H9 (cell line): ENCODE data around the gene SEC62. TPM values are rescaled to one million over a fixed set of nuclear protein-coding genes. Genes with fewer than 3 reads are reported as not detected.

Experiments
- DNase-seq: peaks from one replicate; pipeline ENCODE4 v3.0.0-alpha.2; 2017
- H2AFZ ChIP-seq: one replicate; pipeline ENCODE4 v1.6.1; 2013; ENCODE audit warnings: mild to moderate bottlenecking, low read length, control low read depth, moderate library complexity
- H2AK5ac ChIP-seq: 2 replicates; pipeline ENCODE4 v1.6.1; 2013; ENCODE audit warnings: low read length, control low read depth, mixed read lengths; ENCODE audit not compliant: insufficient read length
- H2BK120ac ChIP-seq: one replicate; pipeline ENCODE4 v1.6.1; 2013; ENCODE audit warnings: low read depth, mild to moderate bottlenecking, low read length, control low read depth, inconsistent platforms; ENCODE audit not compliant: poor library complexity, severe bottlenecking
- H2BK12ac ChIP-seq: 2 replicates; pipeline ENCODE4 v1.6.1; 2013; ENCODE audit warnings: low read length, control low read depth, mixed read lengths, low read depth; ENCODE audit not compliant: insufficient read length
- H2BK15ac ChIP-seq: 2 replicates; pipeline ENCODE4 v1.6.1; 2013; ENCODE audit warnings: low read depth, low read length, control low read depth
- H2BK20ac ChIP-seq: one replicate; pipeline ENCODE4 v1.6.1; 2013; ENCODE audit warnings: low read depth, mild to moderate bottlenecking, low read length, control low read depth, inconsistent platforms; ENCODE audit not compliant: poor library complexity, severe bottlenecking
- H2BK5ac ChIP-seq: 2 replicates; pipeline ENCODE4 v1.6.1; 2013; ENCODE audit warnings: low read length, control low read depth, mixed read lengths; ENCODE audit not compliant: insufficient read length
- H3K14ac ChIP-seq: 2 replicates; pipeline ENCODE4 v1.6.1; 2013; ENCODE audit warnings: low read length, control low read depth; ENCODE audit not compliant: insufficient read depth
- H3K18ac ChIP-seq: 2 replicates; pipeline ENCODE4 v1.6.1; 2013; ENCODE audit warnings: low read depth, mild to moderate bottlenecking, mixed read lengths, low read length, control low read depth; ENCODE audit not compliant: insufficient read length
- H3K23ac ChIP-seq: 2 replicates; pipeline ENCODE4 v1.6.1; 2013; ENCODE audit warnings: low read length, control low read depth, mixed read lengths, low read depth; ENCODE audit not compliant: insufficient read length
- H3K23me2 ChIP-seq: 2 replicates; pipeline ENCODE4 v1.6.1; 2013; ENCODE audit warnings: low read depth, mild to moderate bottlenecking, mixed read lengths, low read length, control low read depth; ENCODE audit not compliant: insufficient read length, poor library complexity, severe bottlenecking
- H3K27ac ChIP-seq: 2 replicates; pipeline ENCODE4 v1.5.1; 2013; ENCODE audit warnings: low read length, control low read depth, mixed read lengths, low read depth; ENCODE audit not compliant: insufficient read length
- H3K27me3 ChIP-seq: 2 replicates; pipeline ENCODE4 v1.6.1; 2013; ENCODE audit warnings: low read length, control low read depth, inconsistent platforms; ENCODE audit not compliant: insufficient read depth
- H3K4ac ChIP-seq: 2 replicates; pipeline ENCODE4 v1.6.1; 2013; ENCODE audit warnings: low read depth, mild to moderate bottlenecking, control low read depth, inconsistent platforms, low read length, moderate library complexity
- H3K4me1 ChIP-seq: 2 replicates; pipeline ENCODE4 v1.6.1; 2013; ENCODE audit warnings: low read length, control low read depth, inconsistent platforms; ENCODE audit not compliant: insufficient read depth
- H3K4me2 ChIP-seq: 2 replicates; pipeline ENCODE4 v1.6.1; 2013; ENCODE audit warnings: low read length, control low read depth, mixed read lengths; ENCODE audit not compliant: insufficient read length, insufficient read depth
- H3K56ac ChIP-seq: 2 replicates; pipeline ENCODE4 v1.6.1; 2013; ENCODE audit warnings: low read depth, mild to moderate bottlenecking, mixed read lengths, low read length, control low read depth; ENCODE audit not compliant: insufficient read length
- H3K79me1 ChIP-seq: 2 replicates; pipeline ENCODE4 v1.6.1; 2013; ENCODE audit warnings: low read depth, mild to moderate bottlenecking, moderate library complexity, low read length, control low read depth, inconsistent platforms; ENCODE audit not compliant: insufficient read depth, poor library complexity, severe bottlenecking
- H3K79me2 ChIP-seq: 2 replicates; pipeline ENCODE4 v1.6.1; 2013; ENCODE audit warnings: low read length, control low read depth, inconsistent platforms; ENCODE audit not compliant: insufficient read depth
- H3K9ac ChIP-seq: 2 replicates; pipeline ENCODE4 v1.6.1; 2013; ENCODE audit warnings: low read length, control low read depth, mixed read lengths; ENCODE audit not compliant: insufficient read length; ENCODE audit errors: extremely low read depth
- H3K9me3 ChIP-seq: one replicate; pipeline ENCODE4 v1.6.1; 2013; ENCODE audit warnings: low read depth, low read length, inconsistent platforms; ENCODE audit not compliant: control insufficient read depth
- H3T11ph ChIP-seq: one replicate; pipeline ENCODE4 v1.6.1; 2013; ENCODE audit warnings: mild to moderate bottlenecking, low read length, control low read depth, inconsistent platforms
- H4K20me1 ChIP-seq: one replicate; pipeline ENCODE4 v1.6.1; 2013; ENCODE audit not compliant: control insufficient read depth, insufficient read length, insufficient read depth
- H4K5ac ChIP-seq: 2 replicates; pipeline ENCODE4 v1.6.1; 2013; ENCODE audit warnings: low read depth, mild to moderate bottlenecking, mixed read lengths, low read length, control low read depth; ENCODE audit not compliant: insufficient read length
- H4K8ac ChIP-seq: replicated peaks from 2 replicates; pipeline ENCODE4 v1.6.1; 2013; ENCODE audit warnings: low read length, control low read depth, mixed read lengths, low read depth; ENCODE audit not compliant: insufficient read length
- H4K91ac ChIP-seq: 2 replicates; pipeline ENCODE4 v1.6.1; 2013; ENCODE audit warnings: low read depth, mild to moderate bottlenecking, moderate library complexity, mixed read lengths, low read length, control low read depth; ENCODE audit not compliant: insufficient read length
- H3K27ac Mint-ChIP-seq, 3 experiments: 2 replicates in 2 of 3; 3 replicates in 1 of 3; pipeline ENCODE4 v1.8.0; 2020 to 2021; ENCODE audit warnings: mixed read lengths in 3 of 3, mild to moderate bottlenecking in 1 of 3, moderate library complexity in 1 of 3
- H3K27me3 Mint-ChIP-seq: 2 replicates; pipeline ENCODE4 v1.8.0; 2021; ENCODE audit warnings: low read depth, mild to moderate bottlenecking, moderate library complexity, mixed read lengths
- H3K36me3 Mint-ChIP-seq, 3 experiments: 2 replicates in 2 of 3; 3 replicates in 1 of 3; pipeline ENCODE4 v1.8.0; 2020 to 2021; ENCODE audit warnings: low read depth in 3 of 3, mixed read lengths in 3 of 3; ENCODE audit not compliant: insufficient read depth in 1 of 3
- H3K4me1 Mint-ChIP-seq, 2 experiments: 2 replicates each; pipeline ENCODE4 v1.8.0; 2020; ENCODE audit warnings: mixed read lengths in 2 of 2
- H3K4me3 Mint-ChIP-seq, 2 experiments: 2 replicates in 1 of 2; 3 replicates in 1 of 2; pipeline ENCODE4 v1.8.0; 2020 to 2021; ENCODE audit warnings: mild to moderate bottlenecking in 2 of 2, mixed read lengths in 2 of 2, moderate library complexity in 1 of 2
- H3K9me3 Mint-ChIP-seq, 2 experiments: 2 replicates in 1 of 2; 3 replicates in 1 of 2; pipeline ENCODE4 v1.8.0; 2020; ENCODE audit warnings: mild to moderate bottlenecking in 2 of 2, mixed read lengths in 2 of 2, moderate library complexity in 1 of 2
- CTCF ChIP-seq: fragments of 200-600 bp; sonication (generic); conservative IDR thresholded peaks from 3 replicates; pipeline ENCODE4 v1.8.0; 2021; ENCODE audit warnings: antibody characterized with exemption, mild to moderate bottlenecking
- WGBS: extraction: QIAGEN DNeasy Blood & Tissue Kit; methylation state at CpG from one replicate; pipeline ENCODE4 v1.1.7; 2013; ENCODE audit warnings: missing lambda C conversion rate, low lambda C conversion rate, mixed read lengths; ENCODE audit not compliant: insufficient read length; ENCODE audit errors: extremely low coverage; 5-methylcytosine and 5-hydroxymethylcytosine counted together
- total RNA-seq: library from RNA; stranded (reverse); gene quantifications from 2 replicates; pipeline ENCODE4 v1.2.1, GENCODE V29; 2021

Gene SEC62
- total RNA-seq, 1 experiment from 2014 or later, result 98.7 TPM

GRCh38 chr3:169980055-169980454 is 13.4 kb downstream of the SEC62 start:
- H3K14ac ChIP-seq, result no peak overlapping the region
- H2AK5ac ChIP-seq, result no peak overlapping the region
- H4K91ac ChIP-seq, result no peak overlapping the region
- H3K4me3 Mint-ChIP-seq, result no peak overlapping the region
- no peaks in the 10 kb centered on the region for H3K9me3 ChIP-seq
- no peak overlapping the region for H2BK5ac ChIP-seq
- no peak overlapping the region for H3K23ac ChIP-seq
- H3K79me2 ChIP-seq, result no peaks in the 10 kb centered on the region
- H4K5ac ChIP-seq, result no peak overlapping the region
- H3K23me2 ChIP-seq, result no peaks in the 10 kb centered on the region
- no peak overlapping the region for H3K27ac Mint-ChIP-seq
- no peak overlapping the region for H2AFZ ChIP-seq
- peaks cover 3% of the 10 kb centered on the region for H3K79me1 ChIP-seq
- no peak overlapping the region for H2BK12ac ChIP-seq
- H2BK20ac ChIP-seq, result no peak overlapping the region
- H3K36me3 Mint-ChIP-seq, result peaks cover 32 to 77% (median 71%) of the 10 kb centered on the region in 3 experiments
- H3K27me3 ChIP-seq, result no peaks in the 10 kb centered on the region
- DNase-seq, result no peak
- no peak overlapping the region for H4K8ac ChIP-seq
- H4K20me1 ChIP-seq, result no peaks in the 10 kb centered on the region
- no peak overlapping the region for H3K4me2 ChIP-seq
- H3K4ac ChIP-seq, result no peak overlapping the region
- WGBS, result no CpG with 5 or more reads among the region's 2 CpGs
- H3K4me1 Mint-ChIP-seq, result no peaks in the 10 kb centered on the region
- H3T11ph ChIP-seq, result no peak overlapping the region
- no peaks in the 10 kb centered on the region for H3K4me1 ChIP-seq
- no peak for TF ChIP-seq CTCF
- H3K18ac ChIP-seq, result no peak overlapping the region
- no peaks in the 10 kb centered on the region for H3K27me3 Mint-ChIP-seq
- H3K27ac ChIP-seq, result no peak overlapping the region
- H3K56ac ChIP-seq, result no peak overlapping the region
- no peak overlapping the region for H2BK15ac ChIP-seq
- no peaks in the 10 kb centered on the region for H3K9me3 Mint-ChIP-seq
- H3K9ac ChIP-seq, result no peak overlapping the region
- H2BK120ac ChIP-seq, result no peak overlapping the region
